NCI-H2107 treated with DMSO at 0.1 percent for 48 hours (cell line): ENCODE measurements around the gene ADGRB3.
"Not testable (repeated sequence)": the region's sequence is repeated elsewhere in the genome, so short reads cannot be mapped to it uniquely, and the experiment has no call there.

Experiments used
- DNase-seq: peaks from one replicate; lab custom pipeline; 2025; ENCODE audit not compliant: unreplicated experiment; lab: John Stamatoyannopoulos, UW

The ADGRB3 gene

GRCh38 chr6:68642977-68643376, 7.9 kb downstream of the ADGRB3 start:
- DNase-seq = no peak

DNA sequence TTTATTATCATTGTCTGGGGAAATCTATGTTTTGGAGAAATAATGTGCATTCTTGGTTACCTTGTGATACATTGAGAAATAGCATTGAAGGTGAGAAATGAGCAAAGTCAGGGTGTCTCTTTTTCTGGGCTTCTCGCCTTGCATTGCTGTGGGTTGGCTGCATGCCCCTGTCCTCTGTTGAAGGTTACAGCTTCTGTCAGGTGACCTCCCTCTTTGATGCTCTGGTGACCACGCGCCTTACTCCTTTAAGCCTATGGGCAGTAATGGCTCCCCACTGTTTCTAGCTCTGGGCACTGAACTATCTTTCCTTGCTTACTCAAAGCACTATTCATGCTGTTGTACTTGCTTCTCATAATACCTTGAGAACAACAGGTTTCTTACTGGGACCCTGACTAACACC, 14.6 kb downstream of the ADGRB3 start:
- peak; percentile 34 for DNase-seq

- DNase-seq = no peak
Observed at GRCh38 chr6:68650142-68650541, 15.1 kb downstream of the ADGRB3 start.

GRCh38 chr6:68651011-68651985, 16.2 kb downstream of the ADGRB3 start:
- DNase-seq = peak; percentile 52

DNA sequence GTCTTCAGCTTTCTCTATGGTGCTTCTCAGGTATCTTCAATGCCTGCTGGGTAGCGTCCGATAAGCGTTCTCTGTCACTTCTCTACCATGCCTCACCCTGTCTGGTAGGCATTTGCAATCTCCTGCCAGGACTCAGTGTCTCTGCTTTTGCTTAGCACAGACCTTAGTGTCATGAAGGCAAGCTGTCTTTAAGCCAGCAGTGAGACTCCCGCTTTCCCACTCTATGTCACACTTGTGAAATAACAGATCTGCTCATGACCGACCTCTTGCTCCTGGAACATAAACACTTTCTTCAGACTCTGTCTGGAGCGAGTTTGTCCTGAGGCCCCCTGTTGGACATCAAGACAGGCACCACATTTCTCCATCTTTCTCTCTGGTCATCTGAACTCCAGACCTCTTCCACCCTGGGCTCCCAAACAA, 17.0 kb downstream of the ADGRB3 start:
- no peak for DNase-seq

- no peak for DNase-seq
Observed at GRCh38 chr6:68653074-68653705, 18.1 kb downstream of the ADGRB3 start.

GRCh38 chr6:68653706-68654089, 18.6 kb downstream of the ADGRB3 start:
- DNase-seq = no peak

- no peak for DNase-seq
Observed at GRCh38 chr6:68654134-68654533, 19.1 kb downstream of the ADGRB3 start.

DNA sequence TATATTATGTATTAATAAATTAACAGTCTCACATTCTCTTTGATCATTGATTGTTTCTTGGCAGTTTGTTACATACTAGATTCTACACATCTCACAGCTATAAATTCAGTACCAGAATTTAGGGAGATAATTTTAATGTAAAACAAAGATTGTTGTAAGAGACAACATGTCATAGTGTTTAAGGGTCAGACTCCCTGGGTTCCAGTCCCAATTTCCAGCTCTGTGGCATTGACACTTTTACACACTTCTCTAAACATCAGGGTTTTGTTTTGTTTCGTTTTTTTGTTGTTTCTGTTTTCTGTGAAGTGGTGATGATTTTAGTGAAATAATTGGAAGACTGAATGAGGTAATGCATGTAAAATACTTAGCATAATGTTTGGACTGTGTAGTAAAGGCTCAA, 19.9 kb downstream of the ADGRB3 start:
- no peak for DNase-seq

DNA sequence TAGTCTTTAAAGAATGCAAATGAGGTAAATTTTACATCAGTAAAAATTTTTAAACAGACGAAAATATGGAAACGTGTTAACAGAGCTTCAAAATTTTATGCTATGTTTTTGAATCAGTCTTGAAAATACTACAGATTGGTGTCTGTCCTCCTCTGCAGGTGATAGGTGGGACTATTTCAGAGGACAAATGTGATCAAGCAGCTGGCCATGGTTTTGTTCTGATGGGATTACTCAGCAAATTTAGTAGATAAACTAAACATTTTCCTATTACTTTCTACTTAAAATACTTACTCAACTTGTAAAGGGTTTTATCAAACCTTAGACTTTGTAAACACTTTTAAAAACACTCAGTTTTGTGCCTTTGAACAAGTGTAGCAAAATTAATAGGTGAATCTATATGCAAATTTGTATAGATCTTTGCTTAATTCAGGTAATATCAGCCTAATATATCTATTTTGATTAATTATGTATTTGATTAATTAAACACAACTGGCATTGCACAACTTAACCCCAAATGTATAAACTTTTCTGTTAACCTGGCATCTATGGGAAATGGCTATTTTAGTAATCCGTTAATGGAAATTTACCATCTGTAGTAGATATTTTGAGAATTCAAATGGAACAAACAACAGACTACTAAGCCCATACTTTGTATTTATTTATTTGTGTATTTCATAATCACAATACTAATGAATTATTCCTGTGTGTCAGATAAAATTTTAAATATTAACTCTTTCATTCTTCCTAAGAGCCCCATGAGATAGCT, 22.5 kb downstream of the ADGRB3 start:
- no peak for DNase-seq

DNA sequence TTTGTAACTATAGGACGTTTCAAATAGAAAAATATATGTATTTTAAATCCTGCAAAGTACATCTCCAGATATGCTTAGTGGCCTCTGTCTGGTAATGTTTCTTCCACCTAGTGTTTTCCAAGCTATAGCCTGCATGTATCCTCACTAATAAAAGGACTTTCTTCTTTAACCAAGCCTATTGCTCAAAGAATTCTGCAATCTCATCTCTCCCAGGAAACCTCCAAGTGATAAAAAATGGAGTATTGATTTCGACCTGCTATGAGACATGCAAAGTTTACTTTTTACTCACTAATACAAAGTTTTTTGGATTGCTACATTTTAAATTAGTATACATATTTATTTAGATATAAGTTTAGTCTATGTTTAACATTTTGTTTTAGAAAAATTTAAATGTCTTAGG, 23.3 kb downstream of the ADGRB3 start:
- DNase-seq = no peak

GRCh38 chr6:68673255-68673654, 38.2 kb downstream of the ADGRB3 start:
- no peak for DNase-seq

DNA sequence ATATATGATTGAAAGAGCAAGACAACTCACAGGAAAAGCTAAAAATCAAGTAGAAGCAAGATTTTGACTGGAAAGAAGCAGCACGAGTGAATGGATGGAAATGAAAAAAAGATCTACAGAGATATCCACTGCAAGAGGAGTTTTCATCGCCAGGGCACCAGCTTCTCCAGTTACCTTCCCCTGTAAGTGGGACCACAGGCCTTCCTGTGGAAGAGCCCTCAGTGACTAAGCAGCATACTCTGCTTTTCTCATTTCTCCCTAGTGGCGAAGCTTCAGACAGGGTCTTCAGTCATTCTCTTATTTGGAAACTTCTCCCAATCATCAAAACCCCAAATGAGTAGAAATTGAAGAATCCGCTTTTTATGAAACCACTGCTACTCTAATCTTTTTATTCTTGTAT, 40.5 kb downstream of the ADGRB3 start:
- no peak for DNase-seq

DNA sequence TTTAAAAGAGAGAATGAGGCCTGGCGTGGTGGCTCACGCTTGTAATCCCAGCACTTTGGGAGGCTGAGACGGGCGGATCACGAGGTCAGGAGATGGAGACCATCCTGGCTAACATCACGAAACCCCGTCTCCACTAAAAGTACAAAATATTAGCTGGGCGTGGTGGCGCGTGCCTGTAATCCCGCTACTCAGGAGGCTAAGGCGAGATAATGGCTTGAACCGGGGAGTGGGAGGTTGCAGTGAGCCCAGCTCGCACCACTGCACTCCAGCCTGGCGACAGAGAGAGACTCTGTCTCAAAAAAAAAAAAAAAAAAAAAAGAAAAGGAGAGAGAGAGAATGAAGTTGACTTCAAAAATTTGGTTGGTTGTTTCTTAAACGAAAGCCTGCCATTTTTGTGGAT, 41.0 kb downstream of the ADGRB3 start:
- not testable (repeated sequence) for DNase-seq

- no peak for DNase-seq
Observed at GRCh38 chr6:68677058-68677457, 42.0 kb downstream of the ADGRB3 start.

DNA sequence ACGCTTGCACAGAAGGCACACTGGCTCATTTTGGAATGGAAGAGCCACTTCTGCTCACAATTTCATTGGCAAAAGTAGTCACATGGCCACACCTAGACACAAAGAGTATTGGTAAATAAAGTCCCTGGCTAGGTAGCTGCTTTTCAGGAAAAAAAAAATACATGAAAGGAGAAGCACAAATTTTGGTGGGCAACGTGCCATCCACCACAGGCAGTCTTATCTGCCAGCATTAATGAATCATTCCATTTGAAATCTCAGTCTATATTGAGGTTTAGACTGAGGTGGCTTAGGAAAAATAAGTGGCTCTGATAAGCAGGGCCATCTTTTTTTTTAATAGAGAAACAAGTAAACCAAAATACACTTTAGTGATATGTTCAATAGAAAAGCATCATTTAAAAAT, 44.3 kb downstream of the ADGRB3 start:
- no peak for DNase-seq

DNA sequence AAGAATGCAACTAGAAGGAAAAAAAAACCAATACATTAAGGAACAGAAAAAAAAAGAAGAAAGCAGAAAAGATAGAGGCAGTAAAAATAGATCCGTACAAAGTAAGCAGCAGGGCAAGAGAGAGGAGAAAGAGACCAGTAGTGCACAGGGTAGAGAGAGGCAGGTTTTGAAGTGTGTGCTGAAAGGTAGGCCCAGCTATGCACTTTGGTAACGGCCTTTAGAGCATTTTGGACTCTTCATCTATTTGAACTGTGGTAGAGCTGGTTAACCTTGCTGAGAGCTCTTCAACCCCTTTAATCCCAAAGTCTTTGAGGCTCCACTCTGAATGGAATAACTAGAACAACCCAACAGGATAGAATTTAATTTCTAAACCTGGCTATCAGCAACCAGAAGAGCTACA, 45.2 kb downstream of the ADGRB3 start:
- DNase-seq = no peak

DNA sequence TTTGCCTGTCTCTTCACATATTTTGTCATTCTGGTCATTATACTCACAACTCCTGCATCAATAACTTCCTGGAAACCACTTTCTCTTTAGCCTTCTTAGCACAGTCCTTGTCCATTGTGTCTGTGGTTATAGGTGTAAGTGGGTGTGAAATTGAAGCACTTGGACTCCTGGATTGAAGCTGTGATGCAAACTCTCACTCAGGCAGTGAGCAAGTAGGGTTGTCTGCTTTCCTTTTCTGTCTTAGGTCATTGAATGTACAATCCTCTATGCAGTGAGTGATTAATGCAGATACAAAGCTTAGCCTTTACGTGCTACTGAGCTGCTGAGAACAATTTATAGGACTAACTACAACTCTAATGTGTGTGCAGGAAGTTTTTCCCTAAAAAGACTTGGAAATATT, 54.8 kb downstream of the ADGRB3 start:
- DNase-seq = peak; percentile 92

- no peak for DNase-seq
Observed at GRCh38 chr6:68691120-68691519, 56.0 kb downstream of the ADGRB3 start.

- no peak for DNase-seq
Observed at GRCh38 chr6:68693271-68693670, 58.2 kb downstream of the ADGRB3 start.

DNA sequence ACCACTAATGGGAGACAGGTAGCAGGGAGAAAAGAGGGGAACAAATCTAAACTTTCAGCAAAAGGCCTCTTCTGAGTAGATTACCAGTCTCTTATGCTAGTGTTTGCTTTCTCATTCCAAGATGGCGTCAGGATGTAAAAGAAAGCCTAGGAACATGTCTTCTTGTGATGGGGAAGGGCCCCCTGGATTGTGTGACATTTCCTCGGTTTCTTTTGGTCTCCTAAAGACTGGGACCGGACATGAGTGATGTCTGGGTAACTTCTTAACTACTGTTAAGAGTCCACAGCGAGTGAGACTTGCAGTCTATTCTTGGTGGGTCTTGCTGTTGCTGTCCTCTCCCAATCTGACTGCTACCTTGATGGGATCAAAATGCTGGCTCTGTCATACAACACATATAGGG, 60.3 kb downstream of the ADGRB3 start:
- no peak for DNase-seq

- no peak for DNase-seq
Observed at GRCh38 chr6:68695838-68696237, 60.8 kb downstream of the ADGRB3 start.
